ENCODE data around the gene VSTM1.
A peak's percentile ranks its signal among the peaks of the same experiment; 100 is the strongest.
"Not testable (repeated sequence)": the region's sequence is repeated elsewhere in the genome, so short reads cannot be mapped to it uniquely, and the experiment has no call there.

Gene VSTM1

GRCh38 chr19:54063350-54064116 lies at the start of gene VSTM1:
Gene VSTM1 (minus strand): TSS chr19:54063897. CDS start chr19:54063777, 120 bp downstream.
- DNase-seq (ENCODE audit: low spot score): no peak

GRCh38 chr19:54109651-54110050 lies 46.0 kb upstream of the VSTM1 start:
- DNase-seq (ENCODE audit: low spot score): no peak

- no peak for DNase-seq (ENCODE audit: low spot score)
Measured at GRCh38 chr19:54108496-54108895, 44.8 kb upstream of the VSTM1 start.

GRCh38 chr19:54107876-54108490 lies 44.3 kb upstream of the VSTM1 start:
- no peak for DNase-seq (ENCODE audit: low spot score)

- no peak for DNase-seq (ENCODE audit: low spot score)
Measured at GRCh38 chr19:54106716-54107115, 43.0 kb upstream of the VSTM1 start.

- DNase-seq (ENCODE audit: low spot score): no peak
Measured at GRCh38 chr19:54105796-54106195, 42.1 kb upstream of the VSTM1 start.

- DNase-seq (ENCODE audit: low spot score): no peak
Measured at GRCh38 chr19:54104998-54105715, 41.5 kb upstream of the VSTM1 start.

- peak; percentile 100 for DNase-seq (ENCODE audit: low spot score)
Measured at GRCh38 chr19:54102421-54103169, 38.9 kb upstream of the VSTM1 start, which contains the start of gene NDUFA3. Gene NDUFA3 (plus strand): TSS chr19:54102855. CDS start chr19:54102879, 24 bp downstream.

- DNase-seq (ENCODE audit: low spot score): no peak
Measured at GRCh38 chr19:54100561-54100960, 36.9 kb upstream of the VSTM1 start, which contains the start of gene OSCAR. Gene OSCAR (minus strand): TSS chr19:54100803. CDS start chr19:54100792, 11 bp downstream.

GRCh38 chr19:54099903-54100255 lies 36.2 kb upstream of the VSTM1 start:
- DNase-seq (ENCODE audit: low spot score): not testable (repeated sequence)

GRCh38 chr19:54099190-54099902 lies 35.6 kb upstream of the VSTM1 start:
- DNase-seq (ENCODE audit: low spot score): no peak

- DNase-seq (ENCODE audit: low spot score): peak; percentile 43
Measured at GRCh38 chr19:54096617-54097106, 33.0 kb upstream of the VSTM1 start.

- DNase-seq (ENCODE audit: low spot score): peak; percentile 66
Measured at GRCh38 chr19:54095859-54096616, 32.3 kb upstream of the VSTM1 start.

- DNase-seq (ENCODE audit: low spot score): no peak
Measured at GRCh38 chr19:54095136-54095858, 31.6 kb upstream of the VSTM1 start.

- DNase-seq (ENCODE audit: low spot score): no peak
Measured at GRCh38 chr19:54094426-54095000, 30.8 kb upstream of the VSTM1 start.

- DNase-seq (ENCODE audit: low spot score): no peak
Measured at GRCh38 chr19:54084410-54084809, 20.7 kb upstream of the VSTM1 start.

GRCh38 chr19:54081032-54081431 lies 17.3 kb upstream of the VSTM1 start, which contains the start of gene TARM1:
Gene TARM1 (minus strand): TSS chr19:54081365. CDS start chr19:54081340, 25 bp downstream.
- DNase-seq (ENCODE audit: low spot score): no peak

- no peak for DNase-seq (ENCODE audit: low spot score)
Measured at GRCh38 chr19:54077334-54077733, 13.6 kb upstream of the VSTM1 start.

GRCh38 chr19:54074851-54075250 lies 11.2 kb upstream of the VSTM1 start:
- DNase-seq (ENCODE audit: low spot score): no peak

All from AG08395 (cell line).